Measurements from ENCODE around the gene INTS6. TPM values are rescaled to one million over a fixed set of nuclear protein-coding genes. Genes with fewer than 3 reads are reported as not detected.
"Not testable (repeated sequence)": the region's sequence is repeated elsewhere in the genome, so short reads cannot be mapped to it uniquely, and the experiment has no call there.

Gene INTS6
- polyA plus RNA-seq, 4 donors, result 8.9 to 23.8 (median 12.3) TPM

- not testable (repeated sequence) for H3K4me3 ChIP-seq (ENCODE audit: low read depth in 1 of 3, low read length in 3 of 3); DNase-seq; FAIRE-seq; H3K4me1 ChIP-seq (ENCODE audit: control insufficient read depth in 3 of 3, insufficient read depth in 2 of 3, low read depth in 1 of 3, low read length in 2 of 3); H3K27me3 ChIP-seq (ENCODE audit: control insufficient read depth in 3 of 3, insufficient read depth in 3 of 3, low read length in 3 of 3); H3K36me3 ChIP-seq (ENCODE audit: control insufficient read depth in 3 of 3, insufficient read depth in 2 of 3, low read depth in 1 of 3, low read length in 3 of 3); H3K9me3 ChIP-seq (ENCODE audit: control insufficient read depth in 2 of 2, insufficient read depth in 1 of 2, low read depth in 1 of 2, low read length in 1 of 2); H3K27ac ChIP-seq (ENCODE audit: low read depth in 1 of 3, low read length in 2 of 3)
- 97 to 100% (median 100%) methylated on average over 1 of the region's 1 CpG for WGBS, 3 donors
Measured at GRCh38 chr13:51415339-51415738, 37.5 kb downstream of the INTS6 start.

- peak in 1 of 2 donors; percentile 20 for DNase-seq
- Histone ChIP-seq H3K4me1 (ENCODE audit: control insufficient read depth in 3 of 3, insufficient read depth in 2 of 3, low read depth in 1 of 3, low read length in 2 of 3) (no peaks in the 10 kb centered on the region), H3K36me3 (ENCODE audit: control insufficient read depth in 3 of 3, insufficient read depth in 2 of 3, low read depth in 1 of 3, low read length in 3 of 3) (peaks cover 0 to 9% (median 3%) of the 10 kb centered on the region in 3 donors), H3K4me3 (ENCODE audit: low read depth in 1 of 3, low read length in 3 of 3) (no peak overlapping the region), H3K9me3 (ENCODE audit: control insufficient read depth in 2 of 2, insufficient read depth in 1 of 2, low read depth in 1 of 2, low read length in 1 of 2) (peaks cover 0 to 3% of the 10 kb centered on the region in 2 donors), H3K27me3 (ENCODE audit: control insufficient read depth in 3 of 3, insufficient read depth in 3 of 3, low read length in 3 of 3) (no peaks in the 10 kb centered on the region), H3K27ac (ENCODE audit: low read depth in 1 of 3, low read length in 2 of 3) (no peak overlapping the region)
- no peak for FAIRE-seq
- 89 to 90% (median 89%) methylated on average over 3 of the region's 3 CpGs for WGBS, 3 donors
Measured at GRCh38 chr13:51412431-51412830, 40.4 kb downstream of the INTS6 start.

- Histone ChIP-seq H3K27ac (ENCODE audit: low read depth in 1 of 3, low read length in 2 of 3) (no peak overlapping the region), H3K36me3 (ENCODE audit: control insufficient read depth in 3 of 3, insufficient read depth in 2 of 3, low read depth in 1 of 3, low read length in 3 of 3) (peaks cover 0 to 9% (median 5%) of the 10 kb centered on the region in 3 donors), H3K4me3 (ENCODE audit: low read depth in 1 of 3, low read length in 3 of 3) (no peak overlapping the region), H3K9me3 (ENCODE audit: control insufficient read depth in 2 of 2, insufficient read depth in 1 of 2, low read depth in 1 of 2, low read length in 1 of 2) (no peaks in the 10 kb centered on the region), H3K27me3 (ENCODE audit: control insufficient read depth in 3 of 3, insufficient read depth in 3 of 3, low read length in 3 of 3) (no peaks in the 10 kb centered on the region), H3K4me1 (ENCODE audit: control insufficient read depth in 3 of 3, insufficient read depth in 2 of 3, low read depth in 1 of 3, low read length in 2 of 3) (no peaks in the 10 kb centered on the region)
- WGBS, 3 donors, result 72 to 90% (median 80%) methylated on average over 2 of the region's 2 CpGs
- DNase-seq (no peak), FAIRE-seq (no peak)
Measured at GRCh38 chr13:51405176-51405575, 47.7 kb downstream of the INTS6 start.

GRCh38 chr13:51397262-51397941 lies 55.4 kb downstream of the INTS6 start:
- H3K4me1 ChIP-seq (ENCODE audit: control insufficient read depth in 3 of 3, insufficient read depth in 2 of 3, low read depth in 1 of 3, low read length in 2 of 3), result no peaks in the 10 kb centered on the region
- H3K4me3 ChIP-seq (ENCODE audit: low read depth in 1 of 3, low read length in 3 of 3), result no peak overlapping the region
- FAIRE-seq, result no peak
- no peaks in the 10 kb centered on the region for H3K27me3 ChIP-seq (ENCODE audit: control insufficient read depth in 3 of 3, insufficient read depth in 3 of 3, low read length in 3 of 3)
- WGBS, 3 donors, result 71 to 86% (median 79%) methylated on average over 6 of the region's 6 CpGs
- peak overlapping the region in 1 of 3 donors; percentile 27 for H3K27ac ChIP-seq (ENCODE audit: low read depth in 1 of 3, low read length in 2 of 3)
- peaks cover 0 to 4% (median 0%) of the 10 kb centered on the region in 3 donors for H3K36me3 ChIP-seq (ENCODE audit: control insufficient read depth in 3 of 3, insufficient read depth in 2 of 3, low read depth in 1 of 3, low read length in 3 of 3)
- no peaks in the 10 kb centered on the region for H3K9me3 ChIP-seq (ENCODE audit: control insufficient read depth in 2 of 2, insufficient read depth in 1 of 2, low read depth in 1 of 2, low read length in 1 of 2)
- peak in 1 of 2 donors; percentile 5 for DNase-seq

- H3K4me1 ChIP-seq (ENCODE audit: control insufficient read depth in 3 of 3, insufficient read depth in 2 of 3, low read depth in 1 of 3, low read length in 2 of 3), result no peaks in the 10 kb centered on the region
- H3K9me3 ChIP-seq (ENCODE audit: control insufficient read depth in 2 of 2, insufficient read depth in 1 of 2, low read depth in 1 of 2, low read length in 1 of 2), result no peaks in the 10 kb centered on the region
- H3K27me3 ChIP-seq (ENCODE audit: control insufficient read depth in 3 of 3, insufficient read depth in 3 of 3, low read length in 3 of 3), result no peaks in the 10 kb centered on the region
- DNase-seq (no peak), FAIRE-seq (no peak)
- no peak overlapping the region for H3K4me3 ChIP-seq (ENCODE audit: low read depth in 1 of 3, low read length in 3 of 3)
- peaks cover 0 to 4% (median 0%) of the 10 kb centered on the region in 3 donors for H3K36me3 ChIP-seq (ENCODE audit: control insufficient read depth in 3 of 3, insufficient read depth in 2 of 3, low read depth in 1 of 3, low read length in 3 of 3)
- WGBS, 3 donors, result 62 to 83% (median 82%) methylated on average over 2 of the region's 2 CpGs
- H3K27ac ChIP-seq (ENCODE audit: low read depth in 1 of 3, low read length in 2 of 3), result no peak overlapping the region
Measured at GRCh38 chr13:51396352-51396751, 56.5 kb downstream of the INTS6 start.

GRCh38 chr13:51394724-51395123 lies 58.1 kb downstream of the INTS6 start:
- FAIRE-seq, result no peak
- Histone ChIP-seq H3K27ac (ENCODE audit: low read depth in 1 of 3, low read length in 2 of 3) (no peak overlapping the region), H3K27me3 (ENCODE audit: control insufficient read depth in 3 of 3, insufficient read depth in 3 of 3, low read length in 3 of 3) (no peaks in the 10 kb centered on the region), H3K4me3 (ENCODE audit: low read depth in 1 of 3, low read length in 3 of 3) (no peak overlapping the region), H3K4me1 (ENCODE audit: control insufficient read depth in 3 of 3, insufficient read depth in 2 of 3, low read depth in 1 of 3, low read length in 2 of 3) (no peaks in the 10 kb centered on the region), H3K9me3 (ENCODE audit: control insufficient read depth in 2 of 2, insufficient read depth in 1 of 2, low read depth in 1 of 2, low read length in 1 of 2) (no peaks in the 10 kb centered on the region), H3K36me3 (ENCODE audit: control insufficient read depth in 3 of 3, insufficient read depth in 2 of 3, low read depth in 1 of 3, low read length in 3 of 3) (peaks cover 0 to 4% (median 0%) of the 10 kb centered on the region in 3 donors)
- no peak for DNase-seq

- FAIRE-seq (no peak), DNase-seq (no peak)
- H3K9me3 ChIP-seq (ENCODE audit: control insufficient read depth in 2 of 2, insufficient read depth in 1 of 2, low read depth in 1 of 2, low read length in 1 of 2), result no peaks in the 10 kb centered on the region
- H3K4me3 ChIP-seq (ENCODE audit: low read depth in 1 of 3, low read length in 3 of 3), result no peak overlapping the region
- no peaks in the 10 kb centered on the region for H3K4me1 ChIP-seq (ENCODE audit: control insufficient read depth in 3 of 3, insufficient read depth in 2 of 3, low read depth in 1 of 3, low read length in 2 of 3)
- no peak overlapping the region for H3K27ac ChIP-seq (ENCODE audit: low read depth in 1 of 3, low read length in 2 of 3)
- H3K36me3 ChIP-seq (ENCODE audit: control insufficient read depth in 3 of 3, insufficient read depth in 2 of 3, low read depth in 1 of 3, low read length in 3 of 3), result peaks cover 0 to 6% (median 3%) of the 10 kb centered on the region in 3 donors
- 95 to 98% (median 96%) methylated on average over 2 of the region's 2 CpGs for WGBS, 3 donors
- no peaks in the 10 kb centered on the region for H3K27me3 ChIP-seq (ENCODE audit: control insufficient read depth in 3 of 3, insufficient read depth in 3 of 3, low read length in 3 of 3)
Measured at GRCh38 chr13:51385114-51385513, 67.7 kb downstream of the INTS6 start.

GRCh38 chr13:51380269-51380668 lies 72.6 kb downstream of the INTS6 start:
- Histone ChIP-seq H3K9me3 (ENCODE audit: control insufficient read depth in 2 of 2, insufficient read depth in 1 of 2, low read depth in 1 of 2, low read length in 1 of 2) (no peaks in the 10 kb centered on the region), H3K36me3 (ENCODE audit: control insufficient read depth in 3 of 3, insufficient read depth in 2 of 3, low read depth in 1 of 3, low read length in 3 of 3) (peaks cover 0 to 6% (median 3%) of the 10 kb centered on the region in 3 donors), H3K4me1 (ENCODE audit: control insufficient read depth in 3 of 3, insufficient read depth in 2 of 3, low read depth in 1 of 3, low read length in 2 of 3) (no peaks in the 10 kb centered on the region), H3K27ac (ENCODE audit: low read depth in 1 of 3, low read length in 2 of 3) (no peak overlapping the region), H3K27me3 (ENCODE audit: control insufficient read depth in 3 of 3, insufficient read depth in 3 of 3, low read length in 3 of 3) (no peaks in the 10 kb centered on the region), H3K4me3 (ENCODE audit: low read depth in 1 of 3, low read length in 3 of 3) (no peak overlapping the region)
- FAIRE-seq (no peak), DNase-seq (peak in 1 of 2 donors; percentile 7)
- 70 to 81% (median 74%) methylated on average over 4 of the region's 4 CpGs for WGBS, 3 donors

- H3K9me3 ChIP-seq (ENCODE audit: control insufficient read depth in 2 of 2, insufficient read depth in 1 of 2, low read depth in 1 of 2, low read length in 1 of 2), result no peaks in the 10 kb centered on the region
- no peak for FAIRE-seq
- no peaks in the 10 kb centered on the region for H3K27me3 ChIP-seq (ENCODE audit: control insufficient read depth in 3 of 3, insufficient read depth in 3 of 3, low read length in 3 of 3)
- DNase-seq, result no peak
- H3K36me3 ChIP-seq (ENCODE audit: control insufficient read depth in 3 of 3, insufficient read depth in 2 of 3, low read depth in 1 of 3, low read length in 3 of 3), result peaks cover 9 to 10% (median 9%) of the 10 kb centered on the region in 3 donors
- 83 to 89% (median 87%) methylated on average over 2 of the region's 2 CpGs for WGBS, 3 donors
- no peak overlapping the region for H3K4me3 ChIP-seq (ENCODE audit: low read depth in 1 of 3, low read length in 3 of 3)
- no peak overlapping the region for H3K27ac ChIP-seq (ENCODE audit: low read depth in 1 of 3, low read length in 2 of 3)
- H3K4me1 ChIP-seq (ENCODE audit: control insufficient read depth in 3 of 3, insufficient read depth in 2 of 3, low read depth in 1 of 3, low read length in 2 of 3), result no peaks in the 10 kb centered on the region
Measured at GRCh38 chr13:51373451-51373850, 79.4 kb downstream of the INTS6 start.
